Gastrocnemius medialis (tissue), 4 donors: ENCODE results near the gene CTTNBP2.

Experiments
- CTCF ChIP-seq, 5 experiments: fragments of 450-650 bp in 3 of 5; fragments of 200-600 bp in 2 of 5; sonication (generic) in 2 of 5; IDR thresholded peaks in 4 of 5; conservative IDR thresholded peaks in 1 of 5; 1 replicate in 4 of 5; 2 replicates in 1 of 5; pipeline ENCODE4 v1.5.1; 2016 to 2019; ENCODE audit warnings: antibody characterized with exemption in 5 of 5, mild to moderate bottlenecking in 3 of 5, moderate library complexity in 3 of 5
- POLR2A ChIP-seq, 2 donors: fragments of 450-650 bp; IDR thresholded peaks; one replicate each; pipeline ENCODE4 v1.6.1; 2017; ENCODE audit warnings: antibody characterized with exemption in 2 of 2, mild to moderate bottlenecking in 2 of 2, moderate library complexity in 2 of 2

DNA sequence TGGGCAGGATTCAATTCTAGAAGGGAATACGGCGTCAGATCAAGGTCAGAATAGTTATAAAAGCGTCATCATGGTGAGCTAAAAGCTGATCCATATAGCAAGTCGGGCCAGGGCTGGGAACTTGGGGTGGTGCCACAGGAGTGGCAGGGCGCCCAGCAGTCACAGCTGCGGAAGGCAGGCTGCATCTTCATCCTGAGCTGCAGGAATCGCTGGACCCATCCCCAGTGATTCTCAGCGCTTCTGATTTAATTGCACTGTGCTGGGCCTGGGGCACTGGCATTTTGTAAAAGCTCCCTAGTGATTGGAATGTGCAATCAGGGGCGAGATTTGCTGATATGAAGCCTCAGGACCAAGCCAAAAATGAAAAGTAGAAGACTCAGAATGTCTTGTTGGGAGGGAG is 135.3 kb downstream of the CTTNBP2 start:
- TF ChIP-seq POLR2A (IDR thresholded peaks at IDR 0.05) (no peak), CTCF (IDR thresholded peaks at IDR 0.05 in 4 of 5, conservative IDR thresholded peaks at IDR 0.05 in 1 of 5) (no peak)
